ENCODE results near the gene THAP5.

THAP5 gene

DNA sequence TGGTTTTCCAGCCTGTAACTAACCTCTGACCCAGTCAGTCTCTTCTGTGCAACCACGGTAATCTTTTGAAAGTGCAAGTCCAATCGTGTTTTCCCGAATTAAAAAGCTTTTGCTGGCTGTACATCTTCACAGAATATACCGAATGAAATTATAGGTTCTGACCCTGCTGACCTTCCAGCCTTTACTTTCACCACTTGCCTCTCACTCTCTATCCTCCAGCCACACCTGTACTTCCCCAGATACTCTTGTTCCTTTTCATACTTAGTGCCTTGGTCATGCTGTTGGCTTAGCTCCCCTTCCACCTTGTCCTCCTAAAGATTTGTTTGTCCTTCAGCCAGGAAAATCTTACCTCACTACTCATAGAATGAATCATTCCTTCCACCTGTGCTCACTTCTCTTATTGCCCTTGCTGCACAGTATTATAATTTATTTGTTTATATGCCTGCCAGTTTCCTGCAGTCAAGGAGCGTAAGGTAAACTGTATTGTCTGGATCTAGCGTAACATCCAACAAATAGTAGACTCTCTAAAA lies 41.3 kb downstream of the THAP5 start:
- no peak for DNase-seq

DNA sequence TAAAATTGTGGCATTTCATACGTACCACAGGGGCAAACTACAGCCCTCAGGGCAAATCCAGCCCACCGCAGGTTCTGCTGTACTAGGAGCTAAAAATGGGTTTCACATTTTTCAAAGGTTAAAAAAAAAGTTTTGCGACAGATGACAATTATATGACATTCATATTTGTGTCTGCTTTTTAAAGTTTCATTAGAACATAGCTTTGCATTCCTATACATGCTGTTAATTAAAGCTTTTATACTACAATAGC lies 42.8 kb downstream of the THAP5 start:
- no peak for DNase-seq

DNA sequence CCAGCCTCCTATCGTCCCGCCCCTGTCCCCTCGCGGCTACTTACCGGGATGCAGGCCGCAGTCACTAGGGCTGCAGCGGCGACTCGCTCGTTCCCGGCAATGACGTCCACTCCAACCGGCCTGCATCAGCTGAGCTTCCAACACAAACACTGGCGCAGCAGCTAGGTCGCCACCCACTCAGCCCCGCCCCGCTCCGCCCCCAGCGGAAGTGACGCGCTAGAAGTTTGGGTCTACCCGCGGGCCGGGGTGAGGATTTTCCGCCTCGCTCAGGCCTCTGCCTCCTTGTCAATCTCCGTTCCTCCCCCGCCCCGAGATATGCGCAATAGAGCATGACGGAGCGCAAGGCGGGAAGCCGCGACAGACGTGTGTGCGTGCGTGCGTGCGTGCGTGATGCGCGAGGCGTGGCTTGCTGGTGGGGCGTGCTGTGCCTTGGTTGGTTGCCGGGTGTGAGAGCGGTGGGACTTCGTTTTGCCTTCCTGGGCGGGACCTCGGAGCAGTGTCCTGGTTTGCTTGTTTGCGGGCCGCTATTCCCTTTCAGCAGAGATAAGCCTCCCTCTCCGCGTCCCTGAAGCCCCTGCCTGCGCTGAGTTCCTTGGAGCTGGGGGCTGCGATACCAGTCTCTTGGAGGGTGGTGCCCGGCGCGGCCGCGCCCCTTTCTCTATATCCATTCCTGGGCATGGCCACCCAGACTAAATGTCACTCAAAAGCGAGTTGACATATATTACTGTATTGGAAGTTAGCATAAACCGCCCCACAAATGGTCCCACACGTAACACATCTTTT lies 43.3 kb downstream of the THAP5 start, which contains the start of gene PNPLA8:
PNPLA8 (minus strand) TSS at position 151 of the 783 bp plus-strand sequence. CDS start 10,644 bp downstream, outside the sequence.
- DNase-seq = peak; percentile 100

DNA sequence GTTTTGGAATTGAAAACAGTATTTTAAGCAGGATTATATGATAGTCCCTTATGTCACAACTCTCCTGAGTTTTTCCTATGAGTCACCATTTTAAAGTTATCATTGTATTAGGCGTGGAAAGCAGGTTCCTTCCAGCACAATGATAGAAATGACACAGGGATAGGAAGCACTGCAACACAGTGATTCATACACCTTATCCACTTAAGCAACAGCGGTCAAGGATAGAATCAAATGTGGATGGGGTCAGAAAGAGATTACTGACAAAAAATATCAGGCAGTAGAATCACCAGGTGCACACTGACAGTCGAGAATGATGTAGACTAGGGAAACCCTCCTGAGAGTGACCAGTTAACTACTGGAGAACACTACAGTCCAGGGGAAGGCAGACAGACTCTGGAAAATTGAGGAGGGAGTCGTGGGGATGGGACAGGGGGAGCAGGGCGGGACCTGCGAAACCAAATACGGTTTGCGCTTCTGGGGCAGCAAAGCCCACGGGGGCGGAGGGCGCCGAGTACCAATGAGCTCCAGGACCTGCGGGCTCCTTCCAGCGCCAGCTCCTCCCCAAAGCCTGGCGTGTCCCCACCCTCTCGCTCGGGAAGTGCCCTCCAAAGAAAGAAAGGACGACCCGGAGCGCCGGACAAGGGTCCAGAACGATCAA lies 44.0 kb downstream of the THAP5 start:
- peak; percentile 58 for DNase-seq

DNA sequence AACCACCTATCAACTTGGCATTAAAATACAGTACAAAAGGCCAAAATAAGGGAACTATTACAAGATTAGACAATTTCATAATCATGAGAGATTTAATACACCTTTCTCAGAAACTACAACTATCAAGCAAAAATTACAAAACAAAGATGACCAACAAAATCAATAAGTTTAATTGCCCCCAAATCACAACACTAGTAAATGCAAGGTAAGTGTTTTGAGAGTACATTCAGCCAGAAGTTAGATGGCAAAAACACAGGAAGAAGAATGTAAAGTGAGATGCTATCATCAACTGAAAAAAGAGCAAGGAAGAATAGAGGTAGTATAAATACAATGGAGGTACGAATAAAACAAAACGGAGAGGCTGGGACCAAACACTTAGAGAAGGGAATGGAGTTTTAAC lies 46.7 kb downstream of the THAP5 start:
- DNase-seq = no peak

DNA sequence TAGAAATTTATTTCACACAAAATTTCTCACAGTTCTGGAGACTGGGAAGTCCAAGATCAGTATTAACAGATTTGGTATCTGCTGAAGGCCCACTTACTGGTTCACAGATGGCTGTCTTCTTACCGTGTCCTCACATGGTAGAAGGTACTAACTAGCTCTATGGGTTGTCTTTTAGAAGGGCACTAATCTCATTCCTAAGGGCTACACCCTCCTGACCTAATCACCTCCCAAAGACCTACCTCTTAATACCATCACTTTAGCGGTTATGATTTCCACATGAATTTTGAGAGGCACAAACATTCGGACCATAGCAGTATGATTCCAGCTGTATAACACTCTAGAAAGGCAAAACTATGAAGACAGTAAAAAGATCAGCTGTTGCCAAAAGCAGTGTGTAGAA lies 51.6 kb downstream of the THAP5 start:
- no peak for DNase-seq

DNA sequence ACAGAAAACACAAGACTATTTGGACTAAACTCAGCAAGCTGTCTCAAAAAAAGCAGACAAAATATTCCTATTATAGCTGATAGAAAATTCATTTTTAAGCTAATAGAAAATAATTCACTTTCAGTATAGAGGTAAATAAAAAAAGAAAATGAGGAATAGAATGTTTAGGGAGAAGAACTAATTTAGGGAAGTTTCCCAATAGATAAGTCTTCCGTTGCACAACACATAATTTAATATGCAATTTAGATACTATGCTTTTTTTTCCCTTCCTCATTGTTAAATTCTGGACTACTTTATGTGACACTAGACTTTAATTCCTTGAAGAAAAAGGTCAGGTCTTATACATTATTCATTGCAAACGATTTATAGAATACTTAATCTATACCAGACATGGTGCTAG lies 53.9 kb downstream of the THAP5 start:
- no peak for DNase-seq

DNA sequence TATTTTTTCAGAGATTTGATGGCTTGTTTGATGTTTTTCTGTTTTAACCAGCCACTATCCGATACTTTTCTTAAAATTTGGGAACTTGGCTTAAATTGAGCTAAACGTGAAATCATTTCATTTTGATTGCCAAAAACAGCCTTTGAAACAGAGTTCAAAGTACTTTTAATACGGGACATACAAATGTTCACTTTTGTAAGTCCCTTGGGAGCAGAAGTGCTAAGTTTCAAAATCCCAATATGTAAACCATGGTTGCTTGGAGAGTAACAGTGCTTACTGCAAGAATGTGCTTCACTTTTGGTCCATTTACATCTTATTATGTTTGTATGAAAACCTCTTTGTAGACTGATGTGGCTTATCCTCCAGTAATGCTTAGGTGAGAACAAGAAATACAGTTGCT lies 54.5 kb downstream of the THAP5 start:
- no peak for DNase-seq

Measured in activated gamma-delta T cell treated with Interleukin-2 at 50 U/mL for 16 hours (primary cell).